D721Med (cell line): Measurements from ENCODE around the gene MUTYH.

Source experiments
- DNase-seq: peaks from one replicate; pipeline ENCODE4 v3.0.0; 2011; ENCODE audit warnings: low spot score; ENCODE audit not compliant: insufficient read length
- FAIRE-seq: peaks from 2 replicates; lab custom pipeline; 2011; peaks lifted over from hg19 to GRCh38; lab: Jason Lieb, UNC
- TF ChIP-seq, protein P1 (sequence below): IDR thresholded peaks from 2 replicates; pipeline ENCODE4 v1.5.1; 2012; ENCODE audit warnings: mild to moderate bottlenecking, control low read depth; ENCODE audit not compliant: insufficient read depth; ENCODE audit errors: missing control alignments

The MUTYH gene

GRCh38 chr1:45353685-45354084 is 13.4 kb upstream of the MUTYH start:
- TF ChIP-seq, protein P1, sequence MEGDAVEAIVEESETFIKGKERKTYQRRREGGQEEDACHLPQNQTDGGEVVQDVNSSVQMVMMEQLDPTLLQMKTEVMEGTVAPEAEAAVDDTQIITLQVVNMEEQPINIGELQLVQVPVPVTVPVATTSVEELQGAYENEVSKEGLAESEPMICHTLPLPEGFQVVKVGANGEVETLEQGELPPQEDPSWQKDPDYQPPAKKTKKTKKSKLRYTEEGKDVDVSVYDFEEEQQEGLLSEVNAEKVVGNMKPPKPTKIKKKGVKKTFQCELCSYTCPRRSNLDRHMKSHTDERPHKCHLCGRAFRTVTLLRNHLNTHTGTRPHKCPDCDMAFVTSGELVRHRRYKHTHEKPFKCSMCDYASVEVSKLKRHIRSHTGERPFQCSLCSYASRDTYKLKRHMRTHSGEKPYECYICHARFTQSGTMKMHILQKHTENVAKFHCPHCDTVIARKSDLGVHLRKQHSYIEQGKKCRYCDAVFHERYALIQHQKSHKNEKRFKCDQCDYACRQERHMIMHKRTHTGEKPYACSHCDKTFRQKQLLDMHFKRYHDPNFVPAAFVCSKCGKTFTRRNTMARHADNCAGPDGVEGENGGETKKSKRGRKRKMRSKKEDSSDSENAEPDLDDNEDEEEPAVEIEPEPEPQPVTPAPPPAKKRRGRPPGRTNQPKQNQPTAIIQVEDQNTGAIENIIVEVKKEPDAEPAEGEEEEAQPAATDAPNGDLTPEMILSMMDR, result no peak
- DNase-seq, result no peak
- FAIRE-seq, result no peak

GRCh38 chr1:45351508-45351907 is 11.3 kb upstream of the MUTYH start:
- DNase-seq (no peak), FAIRE-seq (no peak)
- TF ChIP-seq, protein P1, result no peak

GRCh38 chr1:45348966-45349677 is 8.9 kb upstream of the MUTYH start:
- no peak for DNase-seq
- TF ChIP-seq, protein P1, result no peak
- FAIRE-seq, result no peak

- FAIRE-seq (no peak), DNase-seq (no peak)
- TF ChIP-seq, protein P1, result no peak
Observed at GRCh38 chr1:45348609-45348965, 8.3 kb upstream of the MUTYH start.

DNA sequence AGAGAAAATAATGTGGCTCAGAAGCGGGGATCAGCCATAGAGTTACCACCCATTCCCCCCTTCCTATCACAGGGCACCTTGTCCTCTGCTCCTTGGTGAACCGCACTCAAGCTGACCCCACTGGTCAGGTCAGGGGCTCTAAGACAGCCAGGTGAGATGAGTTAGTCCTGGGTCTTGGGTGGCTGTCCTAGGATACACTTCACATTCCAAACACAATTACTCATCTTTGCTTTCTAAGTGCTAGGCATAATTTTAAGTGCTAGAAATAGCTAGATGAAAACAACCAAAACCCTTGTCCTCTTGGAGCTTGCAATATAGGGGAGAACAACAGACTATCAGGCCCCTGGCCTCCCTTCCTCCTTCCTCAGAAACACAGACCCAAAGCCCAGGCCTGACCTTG is 7.8 kb upstream of the MUTYH start:
- no peak for FAIRE-seq

DNA sequence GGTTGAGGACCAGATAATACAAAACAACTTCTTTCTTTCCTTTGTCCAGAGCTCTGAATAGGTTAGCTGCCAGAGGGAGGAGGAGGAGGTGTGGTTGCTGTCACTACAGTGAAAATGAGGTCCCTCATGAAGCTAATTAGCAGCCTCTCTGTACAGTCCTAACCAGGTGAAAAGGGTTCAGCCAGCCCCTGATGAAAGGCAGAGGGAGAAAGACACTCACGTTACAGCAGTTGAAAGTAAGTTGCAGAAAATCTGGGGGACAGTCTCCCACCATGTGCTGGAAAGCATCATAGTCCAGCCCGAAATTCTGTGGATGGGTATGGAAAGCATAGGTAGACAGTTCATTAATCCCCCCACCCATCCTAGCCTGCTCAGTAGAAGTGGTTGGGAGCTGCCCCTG is 6.2 kb upstream of the MUTYH start:
- DNase-seq (no peak), FAIRE-seq (no peak)

More for the DNA sequence above, 7.8 kb upstream of the MUTYH start:
- TF ChIP-seq, protein P1, result no peak
- DNase-seq, result no peak

GRCh38 chr1:45345014-45345413 is 4.8 kb upstream of the MUTYH start:
- no peak for FAIRE-seq

More for the DNA sequence above, 6.2 kb upstream of the MUTYH start:
- TF ChIP-seq, protein P1, result no peak

More at GRCh38 chr1:45345014-45345413, 4.8 kb upstream of the MUTYH start:
- TF ChIP-seq, protein P1, result no peak
- no peak for DNase-seq
